GM12864 (cell line): ENCODE data around the gene ESR1.
"Not testable (repeated sequence)": the region's sequence is repeated elsewhere in the genome, so short reads cannot be mapped to it uniquely, and the experiment has no call there.

ENCODE experiments used
- DNase-seq: peaks from one replicate; pipeline ENCODE4 v3.0.0-alpha.2; 2011; ENCODE audit warnings: low read depth
- H3K4me3 ChIP-seq: 2 replicates; pipeline ENCODE4 v1.5.1; 2011; ENCODE audit warnings: mild to moderate bottlenecking, low read depth, low read length, control low read depth
- TF ChIP-seq, protein P1 (sequence below): IDR thresholded peaks from 2 replicates; pipeline ENCODE4 v1.5.1; 2011; ENCODE audit warnings: low read depth, mild to moderate bottlenecking, moderate library complexity, low read length, control low read depth, inconsistent platforms; ENCODE audit errors: missing control alignments

ESR1 gene

DNA sequence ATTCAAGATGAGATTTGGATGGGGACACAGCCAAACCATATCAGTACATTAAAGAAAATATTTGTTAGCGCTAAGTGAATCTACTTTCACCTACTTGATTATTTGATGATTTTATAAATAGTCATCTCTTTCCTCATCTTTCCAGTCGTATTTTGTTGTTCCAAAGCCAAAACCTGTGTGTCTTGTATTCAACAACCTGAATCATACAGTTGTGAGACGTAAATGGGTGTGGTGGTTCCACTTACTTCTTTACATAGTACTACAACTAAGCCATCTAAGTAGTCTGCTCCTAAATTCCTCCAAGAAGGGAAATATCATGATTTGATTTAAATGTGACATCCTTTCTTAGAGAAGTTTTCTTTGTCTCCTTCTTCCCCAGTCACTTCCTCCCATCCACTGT is 132.8 kb downstream of the ESR1 start:
- TF ChIP-seq, protein P1, sequence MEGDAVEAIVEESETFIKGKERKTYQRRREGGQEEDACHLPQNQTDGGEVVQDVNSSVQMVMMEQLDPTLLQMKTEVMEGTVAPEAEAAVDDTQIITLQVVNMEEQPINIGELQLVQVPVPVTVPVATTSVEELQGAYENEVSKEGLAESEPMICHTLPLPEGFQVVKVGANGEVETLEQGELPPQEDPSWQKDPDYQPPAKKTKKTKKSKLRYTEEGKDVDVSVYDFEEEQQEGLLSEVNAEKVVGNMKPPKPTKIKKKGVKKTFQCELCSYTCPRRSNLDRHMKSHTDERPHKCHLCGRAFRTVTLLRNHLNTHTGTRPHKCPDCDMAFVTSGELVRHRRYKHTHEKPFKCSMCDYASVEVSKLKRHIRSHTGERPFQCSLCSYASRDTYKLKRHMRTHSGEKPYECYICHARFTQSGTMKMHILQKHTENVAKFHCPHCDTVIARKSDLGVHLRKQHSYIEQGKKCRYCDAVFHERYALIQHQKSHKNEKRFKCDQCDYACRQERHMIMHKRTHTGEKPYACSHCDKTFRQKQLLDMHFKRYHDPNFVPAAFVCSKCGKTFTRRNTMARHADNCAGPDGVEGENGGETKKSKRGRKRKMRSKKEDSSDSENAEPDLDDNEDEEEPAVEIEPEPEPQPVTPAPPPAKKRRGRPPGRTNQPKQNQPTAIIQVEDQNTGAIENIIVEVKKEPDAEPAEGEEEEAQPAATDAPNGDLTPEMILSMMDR: no peak
- no peak for DNase-seq
- no peak overlapping the region for H3K4me3 ChIP-seq

DNA sequence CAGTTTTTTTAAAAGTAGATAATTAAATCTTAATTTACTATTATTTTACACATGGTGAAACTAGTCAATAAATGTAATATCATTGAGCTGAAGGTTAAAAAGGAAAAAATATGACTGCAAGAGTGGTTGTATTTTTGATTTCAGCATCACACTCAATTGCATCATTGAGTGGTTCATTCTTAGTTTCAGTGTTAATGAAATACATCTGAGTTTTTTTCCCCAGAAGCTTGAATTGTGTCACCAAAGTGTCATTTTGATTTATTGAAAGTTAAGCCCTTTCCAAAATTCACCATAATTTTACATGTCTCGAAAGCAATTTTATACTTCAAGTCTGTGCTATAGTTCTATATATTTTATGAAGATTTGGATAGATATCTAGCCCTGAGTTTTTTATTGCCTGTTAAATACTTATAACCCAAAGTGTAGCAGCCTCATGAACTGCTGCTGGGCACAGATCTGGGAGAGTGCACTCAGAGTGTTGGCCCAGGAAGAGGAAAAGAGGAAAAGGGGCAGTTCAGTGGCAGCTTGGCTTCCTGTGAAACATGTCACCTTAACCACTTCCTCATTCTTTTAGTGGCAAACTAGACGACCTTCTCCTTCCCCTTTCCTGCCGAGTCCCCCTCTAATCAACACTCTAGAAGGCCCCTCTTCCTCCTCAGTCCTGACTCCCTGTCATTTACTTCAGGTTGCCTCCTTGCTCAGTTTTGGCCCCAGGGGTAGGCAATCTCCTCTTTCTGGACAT is 140.7 kb downstream of the ESR1 start:
- DNase-seq: no peak
- no peak overlapping the region for H3K4me3 ChIP-seq
- TF ChIP-seq, protein P1: no peak

DNA sequence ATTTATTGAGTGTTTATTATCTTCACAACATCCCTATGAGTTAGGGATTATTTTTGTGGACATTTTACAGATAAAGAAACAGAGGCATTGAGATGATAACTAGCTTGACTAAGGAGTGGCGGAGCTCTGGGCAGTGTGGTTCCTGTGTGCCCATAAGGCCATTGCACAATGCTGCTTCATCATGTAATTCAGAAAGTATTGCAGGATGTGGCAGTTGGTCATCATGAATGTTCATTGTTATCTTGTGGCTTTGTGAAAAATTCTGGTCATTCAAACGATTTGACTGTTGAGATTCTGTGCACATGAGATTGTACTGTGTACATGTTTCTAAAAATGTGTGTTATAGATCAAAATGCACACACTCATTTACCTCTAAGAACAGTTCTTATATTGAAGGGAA is 150.8 kb downstream of the ESR1 start:
- TF ChIP-seq, protein P1: no peak
- no peak overlapping the region for H3K4me3 ChIP-seq
- no peak for DNase-seq

DNA sequence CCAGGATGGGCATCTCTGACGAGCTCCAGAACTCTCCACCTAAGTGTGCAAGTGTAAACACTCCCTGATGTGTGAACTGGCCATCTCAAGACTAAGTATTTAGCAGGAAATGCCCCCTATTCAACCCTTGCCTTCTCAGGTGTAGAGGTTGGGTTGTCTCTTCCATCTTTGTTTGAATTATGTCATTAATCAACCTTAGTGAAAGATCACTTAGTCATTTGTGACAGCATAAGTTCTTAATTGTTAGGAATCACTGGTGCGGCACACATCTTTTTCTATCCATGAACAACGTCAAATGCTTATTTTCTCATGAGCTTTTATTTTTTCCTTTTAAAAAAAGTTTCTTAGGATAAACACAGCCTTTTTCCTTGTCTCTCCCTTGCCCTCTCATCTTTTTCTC is 151.6 kb downstream of the ESR1 start:
- H3K4me3 ChIP-seq: no peak overlapping the region
- no peak for DNase-seq
- TF ChIP-seq, protein P1: no peak

DNA sequence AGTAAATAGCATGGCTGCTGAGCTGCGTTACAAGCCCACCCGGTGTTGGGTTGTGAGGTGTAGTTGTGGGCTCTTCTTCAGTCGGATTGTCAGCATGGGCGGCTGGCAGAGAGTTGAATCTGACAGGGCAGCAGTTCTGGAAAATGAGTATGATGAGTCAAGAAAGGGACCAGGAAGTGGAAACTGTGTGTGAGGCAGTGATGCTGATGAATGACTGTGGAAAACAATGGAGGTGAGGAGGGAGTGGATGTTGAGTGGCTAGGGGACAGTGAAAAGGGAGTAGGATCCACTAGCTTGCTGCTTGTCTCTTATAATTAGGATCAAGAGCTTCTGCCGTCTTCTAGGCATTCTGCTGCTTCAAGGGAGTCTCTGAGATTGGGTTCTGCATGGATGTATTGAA is 154.3 kb downstream of the ESR1 start:
- DNase-seq: no peak
- TF ChIP-seq, protein P1: no peak
- H3K4me3 ChIP-seq: no peak overlapping the region

DNA sequence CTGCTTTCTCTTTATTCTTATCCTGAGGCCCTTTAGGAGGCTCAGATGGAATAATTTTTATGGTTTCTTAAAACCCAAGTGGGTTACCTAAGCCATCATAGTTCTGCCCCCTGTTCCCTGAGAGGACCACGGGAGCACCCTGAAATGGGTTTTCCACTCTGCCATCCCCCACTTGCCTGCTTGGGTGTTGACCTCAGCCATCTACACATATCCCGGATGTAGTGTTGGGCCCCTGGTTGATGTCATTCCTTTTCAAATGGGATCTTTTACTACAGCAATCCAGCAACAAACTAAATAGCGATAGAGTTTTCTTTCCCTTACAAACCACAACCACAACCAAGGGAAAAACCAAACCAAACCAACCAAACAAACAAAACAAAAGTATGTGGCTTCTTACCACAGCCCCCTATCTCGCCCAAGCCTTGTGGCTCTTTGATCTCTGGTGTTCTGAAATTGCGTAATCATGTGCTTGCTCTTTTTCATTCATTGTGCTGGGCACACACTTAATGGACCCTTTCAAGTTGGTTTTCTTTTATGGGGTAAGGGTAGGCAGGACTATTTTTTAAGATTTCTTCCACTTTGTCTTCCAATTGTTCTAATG is 154.9 kb downstream of the ESR1 start:
- no peak overlapping the region for H3K4me3 ChIP-seq
- TF ChIP-seq, protein P1: no peak
- no peak for DNase-seq

DNA sequence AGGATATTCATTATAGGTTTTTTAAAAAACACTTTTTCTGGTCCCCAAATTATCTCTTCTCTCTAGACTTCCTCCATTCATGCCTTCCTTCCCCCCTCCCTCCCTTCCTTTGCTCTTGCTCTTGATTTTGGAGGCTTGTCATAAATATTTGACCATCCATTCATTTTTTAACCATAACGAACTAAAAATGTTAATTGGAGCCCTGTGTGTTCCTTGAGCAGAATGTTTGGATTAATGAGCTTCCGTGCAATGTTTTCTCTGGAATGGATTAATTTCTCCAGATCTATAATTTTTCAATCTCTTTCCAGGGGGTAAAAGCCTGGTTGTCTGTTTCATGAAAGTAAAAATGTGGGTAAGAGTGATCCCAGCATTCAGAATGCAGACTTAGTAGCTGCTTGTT is 155.5 kb downstream of the ESR1 start:
- DNase-seq: no peak
- H3K4me3 ChIP-seq: no peak overlapping the region
- TF ChIP-seq, protein P1: no peak

DNA sequence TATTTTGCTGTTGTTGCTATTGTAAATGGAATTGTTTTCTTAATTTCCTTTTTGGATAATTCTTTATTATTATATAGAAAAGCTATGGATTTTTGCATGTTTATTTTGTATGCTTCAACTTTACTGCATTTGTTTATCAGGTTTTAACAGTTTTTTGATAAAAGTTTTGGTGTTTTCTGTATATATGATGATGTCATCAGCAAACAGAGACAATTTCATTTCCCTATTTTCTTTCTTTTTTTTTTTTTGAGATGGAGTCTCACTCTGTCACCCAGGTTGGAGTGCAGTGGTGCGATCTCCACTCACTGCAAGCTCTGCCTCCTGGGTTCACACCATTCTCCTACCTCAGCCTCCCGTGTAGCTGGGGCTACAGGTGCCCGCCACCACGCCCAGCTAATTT is 156.9 kb downstream of the ESR1 start:
- not testable (repeated sequence) for H3K4me3 ChIP-seq, DNase-seq
